H7 (cell line): ENCODE measurements around the gene MIS18A. TPM values are rescaled to one million over a fixed set of nuclear protein-coding genes. Genes with fewer than 3 reads are reported as not detected.

ENCODE experiments used
- total RNA-seq: library from RNA; depleted of rRNA; stranded (reverse); fragments of >200 nt; shearing (Covaris generic); gene quantifications from 2 replicates; pipeline ENCODE4 v1.2.3, GENCODE V29; 2014; rRNA removed

Gene MIS18A
- total RNA-seq, 1 experiment from 2014 or later: 56.6 TPM

Other genes with a start within 250 kb of the MIS18A start
- not detected in 2 replicates for gene MRAP, start 19.8 kb upstream of the MIS18A start, total RNA-seq
- gene URB1, start 114.0 kb upstream of the MIS18A start, total RNA-seq: 23.3 and 24.2 TPM in 2 replicates
- 3.3 and 4.5 TPM in 2 replicates for gene EVA1C, start 133.7 kb upstream of the MIS18A start, total RNA-seq